HepG2 (cell line): ENCODE measurements around the gene TOM1L2. TPM values are rescaled to one million over a fixed set of nuclear protein-coding genes. Genes with fewer than 3 reads are reported as not detected.

Source experiments
- ATF7-NPFF ChIP-seq: sonication (generic); formaldehyde crosslinking; IDR thresholded peaks from 2 replicates; pipeline ENCODE4 v1.8.1; 2023; ENCODE audit warnings: mild to moderate bottlenecking, low read depth, missing genetic modification reagents, moderate library complexity
- FOXA3 ChIP-seq: IDR thresholded peaks from 2 replicates; pipeline ENCODE4 v1.6.1; 2016; ENCODE audit warnings: missing genetic modification reagents, missing compliant biosample characterization
- GABPA ChIP-seq, 2 experiments: IDR thresholded peaks; 2 replicates each; pipeline ENCODE4 v1.6.1; 2011 to 2016; ENCODE audit warnings: low read depth in 2 of 2, low read length in 1 of 2, missing biosample characterization in 1 of 2, missing genetic modification characterization in 1 of 2
- KDM1A ChIP-seq: IDR thresholded peaks from 2 replicates; pipeline ENCODE4 v1.6.1; 2016; ENCODE audit warnings: missing compliant biosample characterization
- PLSCR1 ChIP-seq: sonication (generic); formaldehyde crosslinking; IDR thresholded peaks from 2 replicates; pipeline ENCODE4 v1.5.0; 2020; ENCODE audit warnings: missing genetic modification reagents, mild to moderate bottlenecking, borderline replicate concordance
- POGK ChIP-seq: sonication (generic); formaldehyde crosslinking; conservative IDR thresholded peaks from 2 replicates; pipeline ENCODE4 v1.8.0; 2022; ENCODE audit warnings: mild to moderate bottlenecking, moderate library complexity, missing genetic modification reagents
- RAD21 ChIP-seq: fragments of 450-650 bp; formaldehyde crosslinking; IDR thresholded peaks from 2 replicates; pipeline ENCODE4 v1.5.0; 2020; ENCODE audit warnings: mild to moderate bottlenecking
- RBM39 ChIP-seq: fragments of 200-400 bp; formaldehyde crosslinking; IDR thresholded peaks from one replicate; pipeline ENCODE4 v1.6.1; 2018; ENCODE audit warnings: antibody characterized with exemption, mild to moderate bottlenecking, low read depth, low read length; ENCODE audit not compliant: poor library complexity, severe bottlenecking
- SMAD3 ChIP-seq: sonication (generic); formaldehyde crosslinking; IDR thresholded peaks from 2 replicates; pipeline ENCODE4 v1.4.0; 2020; ENCODE audit warnings: missing genetic modification reagents
- ZBTB10 ChIP-seq: sonication (generic); formaldehyde crosslinking; IDR thresholded peaks from 2 replicates; pipeline ENCODE4 v1.4.0; 2020; ENCODE audit warnings: missing genetic modification reagents, borderline replicate concordance
- ZNF281 ChIP-seq: sonication (generic); formaldehyde crosslinking; IDR thresholded peaks from 2 replicates; pipeline ENCODE4 v1.4.0; 2020; ENCODE audit warnings: missing genetic modification reagents, borderline replicate concordance
- ZNF546 ChIP-seq: sonication (generic); formaldehyde crosslinking; conservative IDR thresholded peaks from 2 replicates; pipeline ENCODE4 v1.8.1; 2023; ENCODE audit warnings: mild to moderate bottlenecking, missing genetic modification reagents
- ZNF883 ChIP-seq: sonication (generic); formaldehyde crosslinking; IDR thresholded peaks from 2 replicates; pipeline ENCODE4 v1.5.1; 2020; ENCODE audit warnings: mild to moderate bottlenecking, missing genetic modification reagents; ENCODE audit errors: not compliant biosample characterization
- polyA plus RNA-seq, 8 experiments: library from polyadenylated mRNA; depleted of rRNA in 3 of 8; stranded (reverse) in 7 of 8; unstranded in 1 of 8; fragments of >200 nt; fragmentation: Illumina TruSeq in 4 of 8; extraction: Trizol in 4 of 8; gene quantifications; 2 replicates each; pipeline versions ENCODE4 v1.2.1 to v1.2.3, GENCODE V29; 2011 to 2016; ENCODE audit warnings: low read depth in 4 of 8, missing spikeins in 1 of 8, mixed read lengths in 1 of 8; ENCODE audit not compliant: insufficient read depth in 1 of 8
- total RNA-seq, 5 experiments: library from RNA; depleted of rRNA; stranded (reverse); fragments of >200 nt; fragmentation: Illumina TruSeq; extraction: Trizol; gene quantifications; 2 replicates each; pipeline ENCODE4 v1.2.3, GENCODE V29; 2016; ENCODE audit warnings: low read depth in 1 of 5
- TF ChIP-seq, protein P1 (sequence below): sonication (generic); formaldehyde crosslinking; conservative IDR thresholded peaks from 2 replicates; pipeline ENCODE4 v1.8.0; 2022; ENCODE audit warnings: low read depth, missing genetic modification reagents

TOM1L2 gene
- total and polyA plus RNA-seq, 2 of the 13 experiments (the other 11 are each of a cell fraction or from before 2014, with no cell fraction given) = 4.7 to 7.4 TPM

DNA sequence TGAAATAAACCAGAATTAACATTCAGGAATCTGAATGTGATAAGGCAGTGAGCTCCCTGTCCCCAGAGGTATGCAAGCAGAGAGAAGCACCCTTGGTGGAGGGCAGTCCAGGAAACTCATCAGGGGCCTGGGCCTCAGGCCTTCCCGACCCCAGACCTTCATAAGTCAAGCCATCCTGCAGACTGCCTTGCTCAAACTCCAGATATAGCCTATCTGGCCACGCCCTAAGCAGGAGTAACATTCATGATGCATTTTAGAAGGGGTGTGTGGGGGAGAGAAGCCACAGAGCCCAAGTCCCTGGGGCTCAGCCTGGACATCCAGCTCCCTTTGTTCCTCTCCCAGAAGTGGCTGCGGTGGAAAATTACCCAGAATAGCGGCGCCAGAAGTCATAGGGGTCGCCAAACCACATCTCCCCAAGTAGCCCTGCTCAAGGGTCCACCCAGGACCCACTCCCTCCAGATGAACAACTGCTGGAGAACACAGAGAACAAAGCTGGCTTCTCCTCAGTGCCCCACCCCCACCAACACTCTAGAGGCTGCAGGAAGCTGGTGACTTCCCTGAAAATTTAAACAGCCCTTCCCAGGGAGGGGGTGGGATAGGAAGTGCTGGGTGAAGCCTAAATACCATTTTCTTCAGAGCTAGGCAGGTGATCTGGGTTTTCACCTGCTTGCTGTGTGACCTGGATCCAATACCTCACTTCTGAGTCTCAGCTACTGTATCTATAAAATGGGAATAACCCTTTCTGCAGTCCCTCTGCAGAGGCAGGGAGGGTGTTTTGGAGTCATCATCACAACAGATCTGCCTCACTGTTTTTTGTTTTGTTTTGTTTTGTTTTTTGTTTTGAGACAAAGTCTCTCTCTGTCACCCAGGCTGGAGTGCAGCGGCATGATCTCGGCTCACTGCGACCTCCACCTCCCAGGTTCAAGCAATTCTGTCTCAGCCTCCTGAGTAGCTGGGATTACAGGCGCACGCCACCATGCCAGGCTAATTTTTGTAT is 133.9 kb downstream of the TOM1L2 start (continued):
- no peak; the same call in 1 of the 2 replicates for TF ChIP-seq ZBTB10 (CRISPR knock-in tag)
- peak; percentile 76 for TF ChIP-seq KDM1A (CRISPR knock-in tag)
- no peak for TF ChIP-seq PLSCR1 (CRISPR knock-in tag)
- TF ChIP-seq SMAD3 (CRISPR knock-in tag) = no peak
- no peak for TF ChIP-seq FOXA3 (CRISPR knock-in tag)
- TF ChIP-seq ATF7-NPFF = 0 out of 2 replicates have a peak, but pooled peaks have one; percentile 48
- TF ChIP-seq, protein P1, sequence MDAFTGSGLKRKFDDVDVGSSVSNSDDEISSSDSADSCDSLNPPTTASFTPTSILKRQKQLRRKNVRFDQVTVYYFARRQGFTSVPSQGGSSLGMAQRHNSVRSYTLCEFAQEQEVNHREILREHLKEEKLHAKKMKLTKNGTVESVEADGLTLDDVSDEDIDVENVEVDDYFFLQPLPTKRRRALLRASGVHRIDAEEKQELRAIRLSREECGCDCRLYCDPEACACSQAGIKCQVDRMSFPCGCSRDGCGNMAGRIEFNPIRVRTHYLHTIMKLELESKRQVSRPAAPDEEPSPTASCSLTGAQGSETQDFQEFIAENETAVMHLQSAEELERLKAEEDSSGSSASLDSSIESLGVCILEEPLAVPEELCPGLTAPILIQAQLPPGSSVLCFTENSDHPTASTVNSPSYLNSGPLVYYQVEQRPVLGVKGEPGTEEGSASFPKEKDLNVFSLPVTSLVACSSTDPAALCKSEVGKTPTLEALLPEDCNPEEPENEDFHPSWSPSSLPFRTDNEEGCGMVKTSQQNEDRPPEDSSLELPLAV (CRISPR knock-in tag) = no peak
- TF ChIP-seq ZNF546 (CRISPR knock-in tag) = peak; percentile 10; the same call in 1 of the 2 replicates
- TF ChIP-seq POGK (CRISPR knock-in tag) = no peak
- no peak for TF ChIP-seq RBM39
- no peak for TF ChIP-seq ZNF883
- no peak; the same call in 1 of the 2 replicates for TF ChIP-seq RAD21 (CRISPR knock-in tag)
- no peak for TF ChIP-seq GABPA (IDR thresholded peaks at IDR 0.05; ENCODE audit: low read depth, low read length)
- TF ChIP-seq GABPA (CRISPR knock-in tag; IDR thresholded peaks at IDR 0.05; ENCODE audit: low read depth) = 0 out of 2 replicates have a peak, but pooled peaks have one; percentile 36
- TF ChIP-seq ZNF281 = peak; percentile 91
